Inflammatory macrophage (primary cell): ENCODE measurements around the gene AJAP1.

Experiments
- DNase-seq, 2 donors: peaks; one replicate each; pipeline ENCODE4 v3.0.0-alpha.2; 2020 to 2022

AJAP1 gene

GRCh38 chr1:4684136-4684535 lies 29.7 kb downstream of the AJAP1 start:
- no peak for DNase-seq

GRCh38 chr1:4684864-4685522 lies 30.6 kb downstream of the AJAP1 start:
- no peak for DNase-seq

- DNase-seq = no peak
Measured at GRCh38 chr1:4685523-4685865, 31.1 kb downstream of the AJAP1 start.

GRCh38 chr1:4687943-4688342 lies 33.5 kb downstream of the AJAP1 start:
- no peak for DNase-seq

GRCh38 chr1:4689271-4689935 lies 35.0 kb downstream of the AJAP1 start:
- DNase-seq = no peak

GRCh38 chr1:4689941-4690635 lies 35.7 kb downstream of the AJAP1 start:
- no peak for DNase-seq

GRCh38 chr1:4690951-4691675 lies 36.7 kb downstream of the AJAP1 start:
- DNase-seq = no peak

- DNase-seq = no peak
Measured at GRCh38 chr1:4691766-4692405, 37.5 kb downstream of the AJAP1 start.

GRCh38 chr1:4692437-4692836 lies 38.0 kb downstream of the AJAP1 start:
- DNase-seq = no peak

GRCh38 chr1:4693331-4693730 lies 38.9 kb downstream of the AJAP1 start:
- DNase-seq = no peak

- no peak for DNase-seq
Measured at GRCh38 chr1:4693891-4694290, 39.5 kb downstream of the AJAP1 start.

- DNase-seq = no peak
Measured at GRCh38 chr1:4694492-4694891, 40.1 kb downstream of the AJAP1 start.

GRCh38 chr1:4695241-4695640 lies 40.8 kb downstream of the AJAP1 start:
- no peak for DNase-seq

- DNase-seq = no peak
Measured at GRCh38 chr1:4696161-4696745, 41.8 kb downstream of the AJAP1 start.

GRCh38 chr1:4696753-4697152 lies 42.3 kb downstream of the AJAP1 start:
- no peak for DNase-seq

GRCh38 chr1:4697801-4698200 lies 43.4 kb downstream of the AJAP1 start:
- no peak for DNase-seq

- DNase-seq = no peak
Measured at GRCh38 chr1:4698911-4699310, 44.5 kb downstream of the AJAP1 start.

GRCh38 chr1:4699376-4700301 lies 45.2 kb downstream of the AJAP1 start:
- no peak for DNase-seq

- DNase-seq = no peak
Measured at GRCh38 chr1:4700801-4701200, 46.4 kb downstream of the AJAP1 start.

- DNase-seq = no peak
Measured at GRCh38 chr1:4701276-4701675, 46.9 kb downstream of the AJAP1 start.

- no peak for DNase-seq
Measured at GRCh38 chr1:4702464-4702863, 48.1 kb downstream of the AJAP1 start.
